CD4-positive, CD25-positive, alpha-beta regulatory T cell (primary cell): ENCODE measurements around the gene CATSPER2. TPM values are rescaled to one million over a fixed set of nuclear protein-coding genes. Genes with fewer than 3 reads are reported as not detected.
"Not testable (repeated sequence)": the region's sequence is repeated elsewhere in the genome, so short reads cannot be mapped to it uniquely, and the experiment has no call there.

Source experiments
- ATAC-seq, 2 donors: fragments of 150-1000 bp; cut with Tn5 transposase; one replicate each; pipeline ENCODE4 v1.10.0; 2021; ENCODE audit warnings: low read depth in 2 of 2, moderate number of reproducible peaks in 2 of 2, moderate library complexity in 1 of 2
- DNase-seq, 3 donors: peaks; one replicate each; pipeline versions ENCODE4 v3.0.0 to v3.0.0-alpha.2; 2012 to 2022; ENCODE audit warnings: mixed read lengths in 1 of 3
- H3K27ac ChIP-seq: one replicate; pipeline ENCODE4 v1.7.0; 2013; ENCODE audit warnings: mild to moderate bottlenecking, low read length; ENCODE audit not compliant: insufficient read depth, poor library complexity, severe bottlenecking
- H3K27me3 ChIP-seq: one replicate; pipeline ENCODE4 v1.7.0; 2013; ENCODE audit warnings: low read length; ENCODE audit not compliant: control insufficient read depth, insufficient read depth
- H3K36me3 ChIP-seq: one replicate; pipeline ENCODE4 v1.7.0; 2013; ENCODE audit warnings: mild to moderate bottlenecking, low read length, moderate library complexity; ENCODE audit not compliant: control insufficient read depth, insufficient read depth
- H3K4me1 ChIP-seq: 2 replicates; pipeline ENCODE4 v1.7.0; 2013; ENCODE audit warnings: mild to moderate bottlenecking, low read length; ENCODE audit not compliant: insufficient read depth, control insufficient read depth, poor library complexity, severe bottlenecking
- H3K4me3 ChIP-seq: one replicate; pipeline ENCODE4 v1.7.0; 2013; ENCODE audit warnings: low read depth, mild to moderate bottlenecking, low read length, moderate library complexity
- H3K9me3 ChIP-seq, 2 experiments: 1 replicate in 1 of 2; 2 replicates in 1 of 2; pipeline ENCODE4 v1.7.0; 2013; ENCODE audit warnings: low read length in 2 of 2, mild to moderate bottlenecking in 1 of 2, moderate library complexity in 1 of 2; ENCODE audit not compliant: control insufficient read depth in 2 of 2
- H3K27ac Mint-ChIP-seq, 3 donors: one replicate each; pipeline ENCODE4 v1.8.0; 2020 to 2022; ENCODE audit warnings: mild to moderate bottlenecking in 3 of 3, mixed read lengths in 3 of 3, moderate library complexity in 2 of 3
- H3K27me3 Mint-ChIP-seq: one replicate; pipeline ENCODE4 v1.8.0; 2022; ENCODE audit warnings: mild to moderate bottlenecking, mixed read lengths
- H3K36me3 Mint-ChIP-seq: one replicate; pipeline ENCODE4 v1.8.0; 2020; ENCODE audit warnings: mixed read lengths
- H3K4me1 Mint-ChIP-seq, 4 donors: one replicate each; pipeline ENCODE4 v1.8.0; 2020 to 2022; ENCODE audit warnings: mixed read lengths in 4 of 4, mild to moderate bottlenecking in 1 of 4
- H3K4me3 Mint-ChIP-seq, 4 donors: one replicate each; pipeline ENCODE4 v1.8.0; 2020 to 2022; ENCODE audit warnings: mild to moderate bottlenecking in 4 of 4, mixed read lengths in 4 of 4, moderate library complexity in 3 of 4
- H3K9me3 Mint-ChIP-seq, 7 donors: one replicate each; pipeline ENCODE4 v1.8.0; 2020 to 2022; ENCODE audit warnings: mixed read lengths in 7 of 7, mild to moderate bottlenecking in 3 of 7, moderate library complexity in 2 of 7
- polyA plus RNA-seq, 4 donors: library from polyadenylated mRNA; unstranded; fragments of 300-500 nt; fragmentation: Illumina TruSeq; gene quantifications; one replicate each; pipeline ENCODE4 v1.2.3, GENCODE V29; 2021
- total RNA-seq: library from RNA; stranded (reverse); gene quantifications from one replicate; pipeline ENCODE4 v1.2.3, GENCODE V29; 2022

Gene CATSPER2
- total and polyA plus RNA-seq, 5 donors from 2014 or later = 0.17 to 6.3 (median 0.75) TPM

DNA sequence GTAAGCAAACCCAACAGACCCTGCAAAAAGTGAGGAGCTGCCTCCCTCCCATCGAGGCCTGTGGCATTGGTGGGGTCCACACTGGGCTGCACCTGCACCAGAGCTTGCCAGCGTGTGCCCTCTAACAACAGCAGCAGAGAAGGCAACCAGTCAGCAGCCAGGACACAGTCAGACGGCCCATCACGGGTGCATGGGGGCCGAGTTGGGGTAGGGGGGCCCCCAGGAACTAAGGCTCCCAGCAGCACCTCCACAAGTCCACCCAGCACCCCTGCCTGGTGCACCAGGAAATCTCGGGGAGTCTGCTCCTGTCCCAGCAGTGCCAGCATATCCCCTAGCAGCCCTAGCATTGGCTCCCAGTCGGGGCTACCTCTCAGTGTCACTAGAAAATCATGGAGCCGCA is 30.9 kb downstream of the CATSPER2 start:
- not testable (repeated sequence) for H3K27ac Mint-ChIP-seq, H3K36me3 ChIP-seq, H3K4me3 Mint-ChIP-seq, H3K27ac ChIP-seq, H3K4me1 ChIP-seq, H3K4me3 ChIP-seq, H3K9me3 Mint-ChIP-seq, DNase-seq, H3K4me1 Mint-ChIP-seq, H3K9me3 ChIP-seq, H3K36me3 Mint-ChIP-seq, H3K27me3 ChIP-seq, ATAC-seq
- peaks cover 21% of the 10 kb centered on the region for H3K27me3 Mint-ChIP-seq

- not testable (repeated sequence) for H3K36me3 Mint-ChIP-seq
Measured at GRCh38 chr15:43602233-43602632, 46.4 kb downstream of the CATSPER2 start.

DNA sequence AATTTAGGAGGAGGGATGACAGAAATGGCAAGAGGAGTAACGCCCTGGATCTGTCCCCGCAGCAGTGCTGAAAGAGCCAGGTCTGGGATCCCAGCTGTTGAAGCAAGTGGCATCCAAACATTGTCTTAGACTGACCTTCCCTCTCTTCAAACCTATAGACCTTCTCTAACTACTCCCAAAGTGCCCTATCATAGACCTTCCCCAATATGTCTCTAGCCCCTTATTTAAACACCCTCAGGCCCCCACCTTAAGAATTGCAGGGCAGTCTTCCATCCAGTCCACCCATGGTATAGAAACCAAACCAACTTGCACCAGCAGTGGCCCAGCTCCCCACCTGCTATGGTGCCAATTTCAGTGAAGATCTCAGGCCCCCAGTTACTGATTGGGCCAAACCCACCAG is 48.4 kb downstream of the CATSPER2 start:
- not testable (repeated sequence) for H3K4me3 ChIP-seq, H3K36me3 ChIP-seq, H3K9me3 ChIP-seq, H3K36me3 Mint-ChIP-seq, H3K4me1 Mint-ChIP-seq, H3K9me3 Mint-ChIP-seq, H3K4me3 Mint-ChIP-seq, DNase-seq, H3K27ac Mint-ChIP-seq, H3K27ac ChIP-seq, H3K4me1 ChIP-seq, H3K27me3 ChIP-seq, ATAC-seq
- peaks cover 40% of the 10 kb centered on the region for H3K27me3 Mint-ChIP-seq

More at GRCh38 chr15:43602233-43602632, 46.4 kb downstream of the CATSPER2 start:
- H3K9me3 Mint-ChIP-seq, H3K27ac ChIP-seq, H3K9me3 ChIP-seq, H3K4me1 ChIP-seq, ATAC-seq, H3K27me3 ChIP-seq, H3K36me3 ChIP-seq, H3K4me1 Mint-ChIP-seq, DNase-seq, H3K4me3 Mint-ChIP-seq, H3K4me3 ChIP-seq, H3K27ac Mint-ChIP-seq: not testable (repeated sequence)
- H3K27me3 Mint-ChIP-seq = peaks cover 34% of the 10 kb centered on the region

GRCh38 chr15:43599131-43599530 is 49.5 kb downstream of the CATSPER2 start:
- H3K4me3 Mint-ChIP-seq, H3K27me3 ChIP-seq, H3K9me3 Mint-ChIP-seq, ATAC-seq, H3K36me3 Mint-ChIP-seq, H3K27ac ChIP-seq, H3K4me3 ChIP-seq, H3K4me1 Mint-ChIP-seq, H3K36me3 ChIP-seq, H3K4me1 ChIP-seq, H3K9me3 ChIP-seq, DNase-seq, H3K27ac Mint-ChIP-seq: not testable (repeated sequence)
- peaks cover 40% of the 10 kb centered on the region for H3K27me3 Mint-ChIP-seq

DNA sequence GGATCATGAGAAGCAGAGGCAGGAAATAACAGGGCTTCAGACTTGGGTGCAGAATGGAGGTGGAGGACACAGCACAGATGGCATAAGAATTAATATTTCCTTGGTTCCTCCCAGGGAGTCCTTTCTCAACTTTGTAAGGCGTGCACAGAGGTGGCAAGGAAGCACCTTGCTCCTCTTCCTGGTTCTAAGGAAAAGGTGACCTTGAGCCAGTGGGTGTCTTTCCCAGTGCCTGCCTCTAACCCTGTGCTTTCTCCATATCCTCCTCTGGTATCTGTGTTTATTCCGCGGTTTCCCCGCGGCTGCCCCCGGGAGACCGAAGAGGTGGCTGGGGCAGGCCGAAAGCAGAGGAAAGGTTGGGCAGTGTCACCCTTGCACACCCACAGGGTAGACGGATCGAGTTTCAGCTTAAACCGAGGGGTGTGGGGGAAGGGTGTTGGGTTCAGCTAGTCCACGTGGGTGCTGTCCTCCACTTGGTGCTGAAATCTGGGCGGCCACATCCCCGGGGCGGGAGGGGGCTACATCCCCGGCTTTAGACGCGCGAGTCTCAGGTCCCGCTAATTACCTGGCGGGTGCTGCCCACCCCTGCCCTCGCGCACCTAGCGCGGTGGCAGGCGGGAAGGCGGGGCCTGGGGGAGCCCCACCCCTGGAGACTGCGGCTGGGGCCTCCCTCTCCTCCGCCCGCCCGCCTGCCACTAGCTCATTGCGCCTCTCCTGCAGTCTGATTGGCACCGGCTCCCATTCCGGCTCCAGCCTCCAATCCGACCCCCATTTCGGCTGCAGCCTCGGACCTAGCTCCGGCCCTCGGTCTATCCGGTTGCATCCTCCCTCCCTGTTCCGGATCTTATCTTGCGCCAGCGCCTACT is 55.1 kb downstream of the CATSPER2 start, which contains the start of gene CKMT1B:
Gene CKMT1B (plus strand): TSS at position 700 of the 863 bp plus-strand sequence. CDS start 192 bp downstream, outside the sequence.
- not testable (repeated sequence) for H3K27me3 ChIP-seq, H3K9me3 Mint-ChIP-seq, H3K36me3 Mint-ChIP-seq, H3K9me3 ChIP-seq, H3K27ac Mint-ChIP-seq, H3K4me3 Mint-ChIP-seq, DNase-seq, H3K4me1 ChIP-seq, H3K4me3 ChIP-seq, ATAC-seq, H3K36me3 ChIP-seq, H3K4me1 Mint-ChIP-seq, H3K27ac ChIP-seq
- H3K27me3 Mint-ChIP-seq = peaks cover 10% of the 10 kb centered on the region

- H3K4me1 ChIP-seq, H3K9me3 ChIP-seq, H3K36me3 Mint-ChIP-seq, H3K4me3 Mint-ChIP-seq, H3K27me3 ChIP-seq, H3K36me3 ChIP-seq, H3K4me1 Mint-ChIP-seq, H3K27ac ChIP-seq, DNase-seq, H3K4me3 ChIP-seq, H3K27ac Mint-ChIP-seq, ATAC-seq, H3K9me3 Mint-ChIP-seq: not testable (repeated sequence)
- peaks cover 10% of the 10 kb centered on the region for H3K27me3 Mint-ChIP-seq
Measured at GRCh38 chr15:43592841-43593240, 55.8 kb downstream of the CATSPER2 start.

DNA sequence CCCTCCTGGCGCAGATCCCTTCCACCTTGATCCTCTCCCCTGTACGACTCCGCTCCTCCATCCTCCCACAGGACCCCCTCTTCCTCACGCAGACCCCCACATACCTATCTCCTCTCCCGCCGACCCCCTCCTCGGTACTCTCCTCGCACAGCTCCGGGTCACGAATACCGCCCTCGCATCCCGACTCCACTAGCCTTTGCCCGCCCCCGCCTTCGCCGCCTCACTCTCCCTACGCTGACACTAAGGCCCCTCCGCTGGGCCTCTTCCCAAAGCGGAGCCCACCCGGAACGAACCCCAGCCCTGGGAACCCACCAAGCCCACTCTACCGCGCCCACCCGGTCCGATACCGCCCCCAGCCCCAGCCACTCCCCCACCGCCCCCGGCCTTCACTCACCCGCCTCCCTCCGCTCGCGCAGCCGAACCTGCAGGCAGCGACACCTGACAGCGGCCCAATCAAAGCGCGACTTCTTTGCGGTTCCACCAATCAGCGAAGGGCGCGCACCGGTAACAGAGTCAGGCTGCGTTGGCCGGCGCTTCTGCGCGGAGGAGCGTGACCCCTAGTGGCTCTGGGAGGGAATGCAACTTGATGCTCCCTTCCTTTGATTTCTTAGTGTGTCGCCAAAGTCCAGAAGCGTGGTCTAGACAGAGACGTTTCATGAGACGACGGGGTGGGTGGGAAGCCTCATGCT is 58.7 kb downstream of the CATSPER2 start, which contains the start of gene PPIP5K1:
Gene PPIP5K1 (minus strand): TSS at position 431 of the 689 bp plus-strand sequence. CDS start 5,704 bp downstream, outside the sequence.
- not testable (repeated sequence) for H3K27ac Mint-ChIP-seq, H3K27me3 ChIP-seq, H3K36me3 ChIP-seq, DNase-seq, H3K4me1 ChIP-seq, H3K27me3 Mint-ChIP-seq, H3K4me3 Mint-ChIP-seq, H3K9me3 Mint-ChIP-seq, H3K4me1 Mint-ChIP-seq, H3K4me3 ChIP-seq, H3K9me3 ChIP-seq, H3K27ac ChIP-seq, H3K36me3 Mint-ChIP-seq
- peak; percentile 98 to 99 for ATAC-seq
